Limb (tissue), 2 donors: ENCODE data around the gene FAM161A.

Experiments used
- DNase-seq, 2 donors: peaks; one replicate each; pipeline ENCODE4 v3.0.0-alpha.2; 2016; ENCODE audit errors: extremely low spot score in 2 of 2

Gene FAM161A

GRCh38 chr2:61786876-61787275 is 67.0 kb downstream of the FAM161A start:
- DNase-seq: no peak

DNA sequence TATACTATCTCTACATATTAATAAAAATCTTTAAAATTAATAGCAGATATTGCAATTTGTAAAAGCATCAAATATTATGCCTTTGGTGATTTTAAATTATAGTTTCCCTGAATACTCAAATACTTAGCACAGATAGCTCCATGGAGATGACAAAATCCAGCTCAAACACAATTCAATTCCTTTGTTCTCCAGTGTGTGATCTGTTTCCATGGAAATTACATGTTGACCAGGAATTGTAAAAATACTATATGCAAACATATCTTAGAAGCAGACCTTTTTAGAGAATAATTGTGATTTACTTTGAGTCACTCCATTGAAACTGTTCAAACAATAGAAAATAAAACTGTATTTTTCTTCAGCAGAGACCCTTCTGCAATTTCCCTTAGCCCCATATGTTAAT is 68.3 kb downstream of the FAM161A start:
- no peak for DNase-seq

DNA sequence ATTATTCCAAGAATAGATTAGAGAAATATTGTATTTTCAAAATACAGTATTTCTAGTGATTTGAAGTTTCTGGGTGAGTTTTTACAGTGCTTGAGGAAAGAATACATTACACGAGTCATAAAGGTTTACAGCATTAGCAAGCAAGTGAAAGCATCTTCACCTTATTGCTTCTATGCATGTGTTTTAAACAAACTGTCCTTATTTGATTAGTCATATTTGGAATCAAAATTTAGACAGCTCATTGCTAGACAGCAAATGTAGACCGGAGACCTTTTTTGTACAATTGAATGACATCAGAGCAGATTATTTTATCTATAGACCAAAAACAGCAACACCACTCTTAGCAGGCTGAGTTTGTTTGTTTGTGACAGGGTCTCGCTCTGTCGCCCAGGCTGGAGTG is 69.2 kb downstream of the FAM161A start:
- DNase-seq: no peak

DNA sequence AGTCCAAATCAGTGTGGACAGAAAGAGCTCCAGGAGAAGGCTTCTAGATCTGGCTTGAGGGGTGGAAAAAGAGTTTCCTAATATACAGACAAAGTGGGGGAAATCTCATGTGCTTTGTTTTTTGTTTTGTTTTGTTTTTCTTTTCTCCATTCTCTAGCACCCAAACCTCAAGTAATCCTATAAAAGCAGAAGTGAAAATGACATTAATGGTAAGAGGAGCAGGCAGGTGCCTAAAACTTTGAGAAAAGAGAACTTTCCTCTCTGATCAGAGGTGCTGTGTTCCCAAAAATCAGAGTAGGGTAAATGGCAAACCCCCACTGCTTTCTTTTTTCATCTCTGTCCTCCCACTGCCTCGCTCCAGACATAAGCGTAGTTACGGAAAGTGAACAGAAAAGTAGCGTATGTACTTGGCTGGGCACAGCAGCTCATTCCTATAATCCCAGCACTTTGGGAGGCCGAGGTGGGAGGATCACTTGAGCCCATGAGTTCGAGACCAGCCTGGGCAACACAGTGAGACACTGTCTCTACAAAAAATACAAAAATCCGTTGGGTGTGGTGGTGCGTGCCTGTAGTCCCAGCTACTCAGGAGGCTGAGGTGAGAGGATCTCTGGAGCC is 77.8 kb downstream of the FAM161A start:
- DNase-seq: no peak
